K562 (cell line): ENCODE data around the gene ZBTB14. TPM values are rescaled to one million over a fixed set of nuclear protein-coding genes. Genes with fewer than 3 reads are reported as not detected.

Experiments used
- ADNP ChIP-seq: fragments of 200-800 bp; sonication (Bioruptor generic); IDR thresholded peaks from 2 replicates; pipeline ENCODE4 v1.6.1; 2016; ENCODE audit warnings: missing genetic modification characterization, missing compliant biosample characterization
- CBFA2T2 ChIP-seq: fragments of 450-650 bp; conservative IDR thresholded peaks from 2 replicates; pipeline ENCODE4 v1.6.1; 2017; ENCODE audit warnings: mild to moderate bottlenecking
- CC2D1A ChIP-seq: fragments of 450-650 bp; IDR thresholded peaks from 2 replicates; pipeline ENCODE4 v1.6.1; 2017; ENCODE audit warnings: mild to moderate bottlenecking
- CREBBP ChIP-seq: IDR thresholded peaks from one replicate; pipeline ENCODE4 v1.6.1; 2012; ENCODE audit warnings: low read depth, mild to moderate bottlenecking, control low read depth, inconsistent platforms, low read length
- EGR1 ChIP-seq: fragments of 450-650 bp; conservative IDR thresholded peaks from 2 replicates; pipeline ENCODE4 v1.6.1; 2017; ENCODE audit warnings: mild to moderate bottlenecking
- GABPB1 ChIP-seq: sonication (generic); formaldehyde crosslinking; IDR thresholded peaks from 2 replicates; pipeline ENCODE4 v1.8.0; 2022; ENCODE audit warnings: mild to moderate bottlenecking, missing genetic modification reagents
- HMG20A ChIP-seq: fragments of 450-650 bp; formaldehyde crosslinking; conservative IDR thresholded peaks from 2 replicates; pipeline ENCODE4 v1.4.0; 2020; ENCODE audit warnings: mild to moderate bottlenecking, mixed read lengths
- HSF4 ChIP-seq: fragments of 250-450 bp; sonication (Bioruptor Pico); IDR thresholded peaks from 2 replicates; pipeline ENCODE4 v2.1.2; 2022; ENCODE audit warnings: mild to moderate bottlenecking, moderate library complexity, borderline replicate concordance
- JUNB ChIP-seq: fragments of 450-650 bp; formaldehyde crosslinking; conservative IDR thresholded peaks from 2 replicates; pipeline ENCODE4 v1.4.0; 2020; ENCODE audit warnings: mild to moderate bottlenecking
- MAFF ChIP-seq: IDR thresholded peaks from 2 replicates; pipeline ENCODE4 v1.6.1; 2012; ENCODE audit warnings: low read length, improper control_type of control experiment
- MYC ChIP-seq, 2 experiments: fragments of 250-450 bp in 1 of 2; sonication (Bioruptor Pico) in 1 of 2; IDR thresholded peaks; 2 replicates each; pipeline versions ENCODE4 v1.5.1 to v1.6.1; 2012 to 2021; ENCODE audit warnings: low read depth in 2 of 2, borderline replicate concordance in 1 of 2, improper control_type of control experiment in 1 of 2, low read length in 1 of 2, mild to moderate bottlenecking in 1 of 2, moderate library complexity in 1 of 2
- PHB ChIP-seq: fragments of 250-450 bp; sonication (Bioruptor Pico); IDR thresholded peaks from 2 replicates; pipeline ENCODE4 v1.5.0; 2021
- RBM17 ChIP-seq: fragments of 200-400 bp; formaldehyde crosslinking; IDR thresholded peaks from 2 replicates; pipeline ENCODE4 v1.6.1; 2017; ENCODE audit warnings: low read depth, mild to moderate bottlenecking, low read length, borderline replicate concordance
- RCOR1 ChIP-seq, 2 experiments: IDR thresholded peaks; 2 replicates each; pipeline ENCODE4 v1.6.1; 2012; ENCODE audit warnings: low read depth in 2 of 2, low read length in 2 of 2, borderline replicate concordance in 1 of 2, improper control_type of control experiment in 1 of 2
- RUNX1 ChIP-seq: sonication (generic); IDR thresholded peaks from 2 replicates; pipeline ENCODE4 v1.6.1; 2016; ENCODE audit warnings: antibody characterized with exemption, low read depth
- SMC3 ChIP-seq: conservative IDR thresholded peaks from 2 replicates; pipeline ENCODE4 v1.6.1; 2011; ENCODE audit warnings: low read depth, low read length, improper control_type of control experiment; ENCODE audit not compliant: insufficient read depth
- TAF7 ChIP-seq: fragments of 450-650 bp; IDR thresholded peaks from 2 replicates; pipeline ENCODE4 v1.6.1; 2016; ENCODE audit warnings: missing genetic modification characterization, missing compliant biosample characterization
- TRIM24 ChIP-seq, 2 experiments: fragments of 450-650 bp; IDR thresholded peaks; 2 replicates each; pipeline ENCODE4 v1.6.1; 2016
- TRIM28 ChIP-seq: fragments of 450-650 bp; IDR thresholded peaks from 2 replicates; pipeline ENCODE4 v1.6.1; 2017
- ZNF121 ChIP-seq: sonication (generic); formaldehyde crosslinking; conservative IDR thresholded peaks from 2 replicates; pipeline ENCODE4 v1.8.0; 2022; ENCODE audit warnings: missing genetic modification reagents
- ZNF407 ChIP-seq: fragments of 450-650 bp; IDR thresholded peaks from 2 replicates; pipeline ENCODE4 v1.6.1; 2016; ENCODE audit warnings: low read depth
- polyA plus RNA-seq, 8 experiments: library from polyadenylated mRNA; depleted of rRNA in 4 of 8; stranded (reverse) in 5 of 8; unstranded in 3 of 8; fragments of >200 nt; fragmentation: Nextera tagmentation in 2 of 8; fragmentation: Illumina TruSeq in 1 of 8; extraction: Ambion mirVana in 2 of 8; extraction: Trizol in 1 of 8; gene quantifications; 2 replicates each; pipeline versions ENCODE4 v1.2.1 to v1.2.3, GENCODE V29; 2011 to 2014; ENCODE audit warnings: inconsistent platforms in 1 of 8, missing spikeins in 1 of 8
- total RNA-seq, 7 experiments: library from RNA; depleted of rRNA in 6 of 7; stranded (reverse); fragments of >200 nt in 6 of 7; fragmentation: Illumina TruSeq in 2 of 7; extraction: Trizol in 2 of 7; gene quantifications; 2 replicates each; pipeline versions ENCODE4 v1.2.1 to v1.2.3, GENCODE V29; 2011 to 2021; ENCODE audit warnings: low replicate concordance in 1 of 7
- TF ChIP-seq, protein P1 (sequence below): IDR thresholded peaks from 2 replicates; pipeline ENCODE4 v1.6.1; 2011; ENCODE audit not compliant: insufficient read length; ENCODE audit errors: extremely low read depth

The ZBTB14 gene
- total and polyA plus RNA-seq, 9 of the 15 experiments (the other 6 are each of a cell fraction or from before 2014, with no cell fraction given) = 2.8 to 12.6 (median 9.0) TPM

- TF ChIP-seq HMG20A (CRISPR knock-in tag) (no peak), TAF7 (tag) (no peak), SMC3 (no peak), TRIM28 (no peak), ZNF407 (no peak), MYC (IDR thresholded peaks at IDR 0.05; ENCODE audit: low read depth, low read length) (no peak; the same call in 1 of the 2 replicates), MYC (CRISPR knock-in tag; IDR thresholded peaks at IDR 0.05; ENCODE audit: borderline replicate concordance, low read depth) (peak; percentile 64; the same call in 1 of the 2 replicates), ADNP (tag) (no peak), CBFA2T2 (no peak), HSF4 (CRISPR knock-in tag) (no peak), MAFF (no peak), ZNF121 (CRISPR knock-in tag) (no peak), GABPB1 (CRISPR knock-in tag) (no peak; the same call in 1 of the 2 replicates), JUNB (CRISPR knock-in tag) (no peak), PHB (CRISPR knock-in tag) (no peak), CC2D1A (no peak), EGR1 (no peak), RUNX1 (no peak), CREBBP (no peak), RCOR1 (IDR thresholded peaks at IDR 0.05; ENCODE audit: borderline replicate concordance in 1 of 2, low read depth in 2 of 2, low read length in 2 of 2) (no peak), RBM17 (no peak), TRIM24 (IDR thresholded peaks at IDR 0.05) (no peak)
- TF ChIP-seq, protein P1, sequence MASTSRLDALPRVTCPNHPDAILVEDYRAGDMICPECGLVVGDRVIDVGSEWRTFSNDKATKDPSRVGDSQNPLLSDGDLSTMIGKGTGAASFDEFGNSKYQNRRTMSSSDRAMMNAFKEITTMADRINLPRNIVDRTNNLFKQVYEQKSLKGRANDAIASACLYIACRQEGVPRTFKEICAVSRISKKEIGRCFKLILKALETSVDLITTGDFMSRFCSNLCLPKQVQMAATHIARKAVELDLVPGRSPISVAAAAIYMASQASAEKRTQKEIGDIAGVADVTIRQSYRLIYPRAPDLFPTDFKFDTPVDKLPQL = no peak
Measured at GRCh38 chr18:5294457-5295230, 882 bp downstream of the ZBTB14 start (continued).
